H1 (cell line): ENCODE results near the gene RRP9. TPM values are rescaled to one million over a fixed set of nuclear protein-coding genes. Genes with fewer than 3 reads are reported as not detected.

ENCODE experiments used
- CTCF ChIA-PET: fragments of 300-600 bp; sonication (Branson Sonifier 250); formaldehyde crosslinking; loops from one replicate; lab custom pipeline; 2021; ENCODE audit not compliant: partially characterized antibody; lab: Charles Lee
- POLR2A ChIA-PET: fragments of 300-600 bp; sonication (Branson Sonifier 250); formaldehyde crosslinking; loops from one replicate; lab custom pipeline; 2021; ENCODE audit warnings: inconsistent platforms; ENCODE audit not compliant: partially characterized antibody; lab: Charles Lee
- DNase-seq, 2 experiments: peaks; one replicate each; pipeline versions ENCODE4 v3.0.0 to v3.0.0-alpha.2; 2010 to 2022; ENCODE audit warnings: low spot score in 2 of 2, low read depth in 1 of 2, mixed read lengths in 1 of 2
- FAIRE-seq: peaks from 2 replicates; lab custom pipeline; 2011; peaks lifted over from hg19 to GRCh38; lab: Jason Lieb, UNC
- H2AFZ ChIP-seq: 2 replicates; pipeline ENCODE4 v1.8.1; 2012; ENCODE audit warnings: low read length, inconsistent platforms
- H2AK5ac ChIP-seq: 2 replicates; pipeline ENCODE4 v1.6.1; 2013; ENCODE audit warnings: low read depth, low read length
- H2BK120ac ChIP-seq: replicated peaks from 2 replicates; pipeline ENCODE3; 2013; ENCODE audit warnings: low read depth, low read length, inconsistent platforms
- H2BK12ac ChIP-seq: 2 replicates; pipeline ENCODE4 v1.6.1; 2013; ENCODE audit warnings: low read depth, low read length
- H2BK15ac ChIP-seq: 2 replicates; pipeline ENCODE4 v1.6.1; 2013; ENCODE audit warnings: low read length
- H2BK20ac ChIP-seq: 2 replicates; pipeline ENCODE4 v1.6.1; 2013; ENCODE audit warnings: low read length
- H2BK5ac ChIP-seq: 2 replicates; pipeline ENCODE4 v1.6.1; 2013; ENCODE audit warnings: low read depth, low read length
- H3K14ac ChIP-seq: 2 replicates; pipeline ENCODE4 v1.6.1; 2013; ENCODE audit warnings: inconsistent platforms; ENCODE audit not compliant: insufficient read length
- H3K18ac ChIP-seq: 2 replicates; pipeline ENCODE4 v1.6.1; 2013; ENCODE audit warnings: low read length; ENCODE audit errors: extremely low read depth
- H3K23ac ChIP-seq: 2 replicates; pipeline ENCODE4 v1.6.1; 2013; ENCODE audit warnings: inconsistent platforms; ENCODE audit not compliant: insufficient read length
- H3K23me2 ChIP-seq: 2 replicates; pipeline ENCODE4 v1.6.1; 2013; ENCODE audit warnings: low read depth, low read length
- H3K27ac ChIP-seq: 2 replicates; pipeline ENCODE4 v1.6.1; 2011; ENCODE audit warnings: low read depth, low read length, inconsistent platforms
- H3K27me3 ChIP-seq, 4 experiments: replicated peaks in 1 of 4; 1 replicate in 1 of 4; 2 replicates in 3 of 4; pipeline versions ENCODE4 v1.6.1 to v1.8.1; 2011 to 2013; ENCODE audit warnings: low read length in 3 of 4, mild to moderate bottlenecking in 3 of 4, inconsistent platforms in 2 of 4, mixed read lengths in 2 of 4, moderate library complexity in 1 of 4; ENCODE audit not compliant: control insufficient read depth in 3 of 4, insufficient read depth in 3 of 4; ENCODE audit errors: extremely low read depth in 1 of 4
- H3K36me3 ChIP-seq, 4 experiments: 2 replicates each; pipeline versions ENCODE4 v1.6.1 to v1.8.1; 2011 to 2013; ENCODE audit warnings: mild to moderate bottlenecking in 4 of 4, low read length in 3 of 4, moderate library complexity in 2 of 4, control low read depth in 1 of 4, inconsistent platforms in 1 of 4; ENCODE audit not compliant: insufficient read depth in 4 of 4, control insufficient read depth in 2 of 4
- H3K4ac ChIP-seq: replicated peaks from 2 replicates; pipeline ENCODE3; 2013; ENCODE audit warnings: low read length, low read depth, mixed read lengths, inconsistent platforms; ENCODE audit not compliant: insufficient read length
- H3K4me1 ChIP-seq, 4 experiments: replicated peaks in 1 of 4; 1 replicate in 1 of 4; 2 replicates in 3 of 4; pipeline versions ENCODE4 v1.6.1 to v1.8.1; 2011 to 2013; ENCODE audit warnings: low read length in 3 of 4, inconsistent platforms in 2 of 4, mixed read lengths in 1 of 4; ENCODE audit not compliant: insufficient read depth in 4 of 4, control insufficient read depth in 3 of 4
- H3K4me2 ChIP-seq, 2 experiments: 2 replicates each; pipeline versions ENCODE4 v1.6.1 to v1.8.1; 2011 to 2013; ENCODE audit warnings: low read depth in 2 of 2, low read length in 2 of 2, control low read depth in 1 of 2, inconsistent platforms in 1 of 2, mild to moderate bottlenecking in 1 of 2; ENCODE audit not compliant: insufficient read depth in 1 of 2
- H3K4me3 ChIP-seq, 4 experiments: fragments of 200-600, 300-600 bp in 1 of 4; sonication (generic), shearing (Covaris generic), sonication (Bioruptor Twin) in 1 of 4; 2 replicates each; pipeline versions ENCODE4 v1.5.1 to v1.8.1; 2011 to 2016; ENCODE audit warnings: low read length in 4 of 4, low read depth in 3 of 4, control low read depth in 2 of 4, inconsistent platforms in 2 of 4, mild to moderate bottlenecking in 2 of 4, mixed read lengths in 1 of 4, moderate library complexity in 1 of 4; ENCODE audit not compliant: insufficient read depth in 2 of 4; ENCODE audit errors: extremely low read depth in 1 of 4
- H3K56ac ChIP-seq: replicated peaks from 2 replicates; pipeline ENCODE3; 2013; ENCODE audit warnings: low read depth, mild to moderate bottlenecking, mixed read lengths, low read length, inconsistent platforms; ENCODE audit not compliant: insufficient read length
- H3K79me1 ChIP-seq: 2 replicates; pipeline ENCODE4 v1.6.1; 2013; ENCODE audit warnings: low read depth, low read length, control low read depth
- H3K79me2 ChIP-seq, 2 experiments: 2 replicates each; pipeline versions ENCODE4 v1.6.1 to v1.8.1; 2012 to 2013; ENCODE audit warnings: low read length in 2 of 2, mild to moderate bottlenecking in 2 of 2, inconsistent platforms in 1 of 2; ENCODE audit not compliant: insufficient read depth in 2 of 2, control insufficient read depth in 1 of 2
- H3K9ac ChIP-seq, 4 experiments: replicated peaks in 1 of 4; 1 replicate in 1 of 4; 2 replicates in 3 of 4; pipeline versions ENCODE4 v1.6.1 to v1.8.1; 2011 to 2013; ENCODE audit warnings: low read depth in 3 of 4, low read length in 3 of 4, control low read depth in 2 of 4, mild to moderate bottlenecking in 2 of 4, moderate library complexity in 2 of 4, inconsistent platforms in 1 of 4; ENCODE audit errors: extremely low read depth in 1 of 4
- H3K9me3 ChIP-seq, 2 experiments: 2 replicates each; pipeline versions ENCODE4 v1.6.1 to v1.8.1; 2012 to 2013; ENCODE audit warnings: mild to moderate bottlenecking in 2 of 2, moderate library complexity in 2 of 2, control low read depth in 1 of 2, inconsistent platforms in 1 of 2, low read depth in 1 of 2, low read length in 1 of 2, mixed read lengths in 1 of 2; ENCODE audit not compliant: insufficient read depth in 2 of 2
- H4K20me1 ChIP-seq, 2 experiments: replicated peaks in 1 of 2; 2 replicates each; pipeline versions ENCODE3 to v1.8.1; 2011 to 2013; ENCODE audit warnings: inconsistent platforms in 2 of 2, low read length in 2 of 2, mild to moderate bottlenecking in 1 of 2; ENCODE audit not compliant: insufficient read depth in 2 of 2, control insufficient read depth in 1 of 2
- H4K5ac ChIP-seq: 2 replicates; pipeline ENCODE4 v1.6.1; 2013; ENCODE audit warnings: low read length, low read depth, mixed read lengths, inconsistent platforms; ENCODE audit not compliant: insufficient read length
- H4K8ac ChIP-seq: 2 replicates; pipeline ENCODE4 v1.8.0; 2013; ENCODE audit warnings: mild to moderate bottlenecking, moderate library complexity, low read length, inconsistent platforms; ENCODE audit not compliant: insufficient read depth; ENCODE audit errors: extremely low read depth
- H4K91ac ChIP-seq: replicated peaks from 2 replicates; pipeline ENCODE3; 2013; ENCODE audit warnings: low read length, mixed read lengths, inconsistent platforms; ENCODE audit not compliant: insufficient read length
- BRCA1 ChIP-seq: IDR thresholded peaks from 2 replicates; pipeline ENCODE4 v1.6.1; 2012; ENCODE audit warnings: low read depth, low read length, improper control_type of control experiment
- HDAC6 ChIP-seq: IDR thresholded peaks from one replicate; pipeline ENCODE4 v1.7.1; 2012; ENCODE audit warnings: low read depth, mild to moderate bottlenecking, inconsistent platforms, low read length, moderate library complexity
- NANOG ChIP-seq: IDR thresholded peaks from 2 replicates; pipeline ENCODE4 v1.6.1; 2011; ENCODE audit warnings: low read length, low read depth, mild to moderate bottlenecking, inconsistent platforms; ENCODE audit not compliant: insufficient read depth, poor library complexity, severe bottlenecking
- PHF8 ChIP-seq: fragments of 200-600 bp; sonication (generic); conservative IDR thresholded peaks from 2 replicates; pipeline ENCODE4 v1.7.1; 2012; ENCODE audit warnings: low read depth, mild to moderate bottlenecking, inconsistent platforms, low read length, moderate library complexity
- POLR2A ChIP-seq, 2 experiments: IDR thresholded peaks; 1 replicate in 1 of 2; 2 replicates in 1 of 2; pipeline ENCODE4 v1.6.1; 2011; ENCODE audit warnings: low read depth in 2 of 2, low read length in 2 of 2, mild to moderate bottlenecking in 2 of 2; ENCODE audit errors: control extremely low read depth in 1 of 2
- POLR2AphosphoS5 ChIP-seq: IDR thresholded peaks from 2 replicates; pipeline ENCODE4 v1.6.1; 2011; ENCODE audit warnings: low read depth, low read length
- RAD21 ChIP-seq, 2 experiments: IDR thresholded peaks in 1 of 2; conservative IDR thresholded peaks in 1 of 2; 2 replicates each; pipeline ENCODE4 v1.6.1; 2011; ENCODE audit warnings: low read depth in 2 of 2, low read length in 2 of 2, improper control_type of control experiment in 1 of 2, inconsistent platforms in 1 of 2, mild to moderate bottlenecking in 1 of 2, moderate library complexity in 1 of 2
- SP1 ChIP-seq: IDR thresholded peaks from 2 replicates; pipeline ENCODE4 v1.6.1; 2011; ENCODE audit warnings: low read depth, low read length
- SP2 ChIP-seq: IDR thresholded peaks from 2 replicates; pipeline ENCODE4 v1.6.1; 2012; ENCODE audit warnings: mild to moderate bottlenecking, low read length, inconsistent platforms
- SP4 ChIP-seq: IDR thresholded peaks from 2 replicates; pipeline ENCODE4 v1.6.1; 2012; ENCODE audit warnings: low read length, inconsistent platforms
- SRF ChIP-seq: IDR thresholded peaks from 2 replicates; pipeline ENCODE4 v1.6.1; 2011; ENCODE audit warnings: mild to moderate bottlenecking, low read depth, low read length, moderate library complexity
- USF2 ChIP-seq: IDR thresholded peaks from 2 replicates; pipeline ENCODE4 v1.6.1; 2011; ENCODE audit warnings: low read length, improper control_type of control experiment
- YY1 ChIP-seq: IDR thresholded peaks from 2 replicates; pipeline ENCODE4 v1.6.1; 2011; ENCODE audit warnings: low read depth, mild to moderate bottlenecking, low read length
- WGBS, 2 experiments: shearing (Covaris generic) in 1 of 2; methylation state at CpG; one replicate each; pipeline versions ENCODE4 v1.1.6 to v1.1.7; 2013 to 2015; ENCODE audit warnings: low lambda C conversion rate in 2 of 2, mixed read lengths in 2 of 2, inconsistent platforms in 1 of 2, low coverage in 1 of 2, missing lambda C conversion rate in 1 of 2; ENCODE audit not compliant: insufficient replicate concordance in 2 of 2, insufficient coverage in 1 of 2, insufficient read length in 1 of 2; ENCODE audit errors: extremely low coverage in 1 of 2, missing lambda C conversion rate in 1 of 2; 5-methylcytosine and 5-hydroxymethylcytosine counted together
- polyA plus RNA-seq, 7 experiments: library from polyadenylated mRNA; depleted of rRNA in 3 of 7; stranded (reverse) in 5 of 7; unstranded in 2 of 7; fragments of >200 nt in 5 of 7; fragments of 200-250 nt in 2 of 7; gene quantifications; 1 replicate in 5 of 7; 2 replicates in 1 of 7; 4 replicates in 1 of 7; pipeline versions ENCODE4 v1.2.1 to v1.2.3, GENCODE V29; 2011 to 2013; ENCODE audit warnings: missing spikeins in 2 of 7, mixed read lengths in 2 of 7
- total RNA-seq: library from RNA; stranded (reverse); fragmentation: NEBNext Ultra II Directional; extraction: Animal tissue kit (Norgen Biotek cat#: 25700); gene quantifications from 2 replicates; pipeline ENCODE4 v1.2.1, GENCODE V29; 2021
- TF ChIP-seq, protein P1 (sequence below): IDR thresholded peaks from 2 replicates; pipeline ENCODE4 v1.6.1; 2012; ENCODE audit warnings: inconsistent platforms

RRP9 gene
- total and polyA plus RNA-seq, 2 of the 8 experiments (the other 6 are each of a cell fraction or from before 2014, with no cell fraction given), result 55.6 to 68.9 TPM

DNA sequence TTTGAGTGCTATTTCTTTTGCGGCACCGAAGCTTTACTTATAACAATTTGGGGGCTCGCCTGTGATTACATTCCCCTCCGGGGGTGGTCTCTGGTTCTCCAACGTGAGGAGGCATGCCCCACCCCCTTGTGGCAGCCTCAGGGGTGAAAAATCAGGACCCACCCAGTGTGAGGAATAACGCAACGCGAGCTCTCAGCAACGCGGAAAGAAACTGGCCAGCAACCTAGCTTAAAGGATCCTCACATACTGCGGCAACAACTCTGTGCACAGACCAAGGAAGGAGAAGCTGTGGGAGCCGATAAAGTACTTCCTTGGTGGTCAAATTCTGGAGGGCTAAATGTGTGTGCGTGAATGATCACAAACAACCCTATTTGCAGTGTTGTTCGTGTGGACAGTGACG, 44.3 kb downstream of the RRP9 start:
- no peak overlapping the region for H2BK5ac ChIP-seq
- FAIRE-seq, result no peak
- TF ChIP-seq SP1 (no peak), POLR2A (IDR thresholded peaks at IDR 0.05; ENCODE audit: control extremely low read depth in 1 of 2, low read depth in 2 of 2, low read length in 2 of 2) (no peak), SP4 (no peak), HDAC6 (no peak), NANOG (no peak), YY1 (no peak), POLR2AphosphoS5 (no peak), RAD21 (IDR thresholded peaks at IDR 0.05 in 1 of 2, conservative IDR thresholded peaks at IDR 0.05 in 1 of 2; ENCODE audit: low read depth in 2 of 2, low read length in 2 of 2) (no peak), PHF8 (no peak), SP2 (no peak), SRF (no peak), BRCA1 (no peak), USF2 (no peak)
- TF ChIP-seq, protein P1, sequence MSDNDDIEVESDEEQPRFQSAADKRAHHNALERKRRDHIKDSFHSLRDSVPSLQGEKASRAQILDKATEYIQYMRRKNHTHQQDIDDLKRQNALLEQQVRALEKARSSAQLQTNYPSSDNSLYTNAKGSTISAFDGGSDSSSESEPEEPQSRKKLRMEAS, result no peak

More for the DNA sequence above, 44.3 kb downstream of the RRP9 start:
- Histone ChIP-seq H4K20me1 (no peaks in the 10 kb centered on the region), H3K23me2 (no peaks in the 10 kb centered on the region; the same call in 1 of the 2 replicates), H3K27me3 (no peaks in the 10 kb centered on the region; a peak in 3 of 7 replicates), H3K4me2 (no peak overlapping the region), H2BK120ac (no peak overlapping the region), H3K4me1 (peaks cover 0 to 3% (median 2%) of the 10 kb centered on the region in 4 experiments; a peak in 1 of 7 replicates), H3K4me3 (no peak overlapping the region), H3K9ac (no peak overlapping the region), H3K14ac (no peak overlapping the region), H2BK15ac (no peak overlapping the region), H3K27ac (no peak overlapping the region), H3K79me1 (no peaks in the 10 kb centered on the region), H4K91ac (no peak overlapping the region), H3K4ac (no peak overlapping the region), H2BK12ac (no peak overlapping the region), H2AK5ac (no peak overlapping the region), H2AFZ (no peak overlapping the region), H3K56ac (no peak overlapping the region), H3K18ac (no peak overlapping the region), H3K9me3 (no peaks in the 10 kb centered on the region; a peak in 1 of 4 replicates), H2BK20ac (no peak overlapping the region), H3K23ac (no peak overlapping the region), H4K5ac (no peak overlapping the region), H3K79me2 (no peaks in the 10 kb centered on the region), H4K8ac (no peak overlapping the region), H3K36me3 (no peaks in the 10 kb centered on the region)
- 92% methylated on average over 15 of the region's 15 CpGs; no CpG with 5 or more reads in 1 of the 2 experiments for WGBS, 2 experiments
- ChIA-PET CTCF (interaction anchor here (1.0 to 1.7 kb wide), 2 partner anchors 8 to 77 kb away, joined by 3 to 6 read pairs; no protein-coding TSS in a partner anchor), POLR2A (no interaction called here)
- DNase-seq, result no peak
